ENCODE measurements around the gene MMD2.
"Not testable (repeated sequence)": the region's sequence is repeated elsewhere in the genome, so short reads cannot be mapped to it uniquely, and the experiment has no call there.

Gene MMD2

DNA sequence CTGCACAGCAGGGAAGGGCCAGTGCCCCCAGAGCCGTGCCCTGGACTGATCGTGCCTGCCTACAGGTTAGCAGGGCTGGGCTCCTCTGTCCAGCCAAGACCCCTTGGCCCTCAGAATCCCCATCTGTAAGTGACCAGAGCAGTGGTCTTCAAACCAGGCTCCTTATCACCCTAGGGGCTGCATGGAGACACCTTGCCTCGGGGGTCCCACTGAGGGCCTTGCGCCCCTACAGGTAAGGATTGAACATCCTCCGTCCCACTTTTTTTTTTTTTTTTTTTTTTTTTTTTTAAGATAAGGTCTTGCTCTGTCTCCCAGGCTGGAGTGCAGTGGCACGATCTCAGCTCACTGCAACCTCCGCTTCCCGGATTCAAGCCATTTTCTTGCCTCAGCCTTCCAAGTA lies 42.9 kb downstream of the MMD2 start:
- H3K4me3 ChIP-seq (ENCODE audit: low read length): no peak overlapping the region
- no peaks in the 10 kb centered on the region for H3K36me3 ChIP-seq (ENCODE audit: control insufficient read depth, insufficient read depth, low read length)
- H3K9me3 ChIP-seq (ENCODE audit: control insufficient read depth, low read length): no peaks in the 10 kb centered on the region
- H3K27me3 ChIP-seq (ENCODE audit: control insufficient read depth, insufficient read depth, low read length): no peaks in the 10 kb centered on the region
- no peak overlapping the region for H3K9ac ChIP-seq (ENCODE audit: low read length)
- H3K4me1 ChIP-seq (ENCODE audit: control insufficient read depth, insufficient read depth, low read length): no peaks in the 10 kb centered on the region

DNA sequence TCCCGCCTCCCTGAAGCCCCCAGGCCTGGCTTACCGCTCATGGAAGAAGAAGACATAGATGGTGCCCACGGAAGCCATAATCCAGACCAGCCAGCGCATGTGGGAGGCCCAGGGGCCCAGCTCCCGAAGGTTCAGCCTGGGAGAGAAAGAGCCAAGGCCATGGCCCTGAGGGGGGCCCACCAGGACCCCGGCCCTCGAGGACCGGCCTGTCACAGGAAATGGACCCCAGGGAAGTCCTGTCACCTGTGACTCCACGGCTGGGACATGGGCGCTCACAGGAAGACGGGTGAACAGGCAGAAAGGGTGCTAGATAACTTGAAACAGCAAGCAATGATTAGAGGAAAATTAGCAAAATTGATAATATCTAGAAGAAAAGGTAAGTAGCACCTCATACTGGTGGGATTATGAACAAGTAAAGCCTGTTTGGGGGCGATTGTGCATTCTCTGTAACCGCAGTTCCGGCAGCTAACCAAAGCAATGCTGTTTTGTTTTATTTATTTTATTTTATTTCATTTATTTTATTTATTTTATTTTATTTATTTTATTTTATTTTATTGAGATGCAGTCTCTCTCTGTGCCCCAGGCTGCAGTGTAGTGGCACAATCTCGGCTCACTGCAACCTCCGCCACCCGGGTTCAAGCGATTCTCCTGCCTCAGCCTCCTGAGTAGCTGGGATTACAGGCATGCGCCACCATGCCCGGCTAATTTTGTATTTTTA lies 47.7 kb downstream of the MMD2 start:
- Histone ChIP-seq H3K9ac (ENCODE audit: low read length) (no peak overlapping the region), H3K4me3 (ENCODE audit: low read length) (no peak overlapping the region), H3K4me1 (ENCODE audit: control insufficient read depth, insufficient read depth, low read length) (no peaks in the 10 kb centered on the region), H3K9me3 (ENCODE audit: control insufficient read depth, low read length) (no peaks in the 10 kb centered on the region), H3K27me3 (ENCODE audit: control insufficient read depth, insufficient read depth, low read length) (no peaks in the 10 kb centered on the region), H3K36me3 (ENCODE audit: control insufficient read depth, insufficient read depth, low read length) (no peaks in the 10 kb centered on the region)

DNA sequence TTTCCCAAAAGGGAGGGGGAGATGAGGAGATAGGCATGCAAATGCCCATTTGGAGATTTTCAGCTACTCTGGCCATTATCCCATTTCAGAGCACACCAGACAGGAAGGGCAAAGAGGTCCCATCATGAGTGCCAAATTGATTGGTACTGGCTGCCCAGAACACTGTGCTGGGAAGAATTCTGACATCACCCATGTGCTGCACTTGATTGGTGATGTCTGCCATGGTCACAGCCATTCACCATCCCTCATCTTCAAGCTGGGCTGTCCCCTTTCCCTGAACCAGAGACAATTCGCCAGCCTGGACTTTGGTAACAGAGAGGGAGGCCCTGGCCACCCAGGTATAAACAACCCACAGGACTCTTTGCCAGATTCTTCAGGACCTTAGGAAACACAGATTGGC lies 52.3 kb downstream of the MMD2 start:
- no peak overlapping the region for H3K4me3 ChIP-seq (ENCODE audit: low read length)
- no peaks in the 10 kb centered on the region for H3K36me3 ChIP-seq (ENCODE audit: control insufficient read depth, insufficient read depth, low read length)
- no peak overlapping the region for H3K9ac ChIP-seq (ENCODE audit: low read length)
- H3K4me1 ChIP-seq (ENCODE audit: control insufficient read depth, insufficient read depth, low read length): no peaks in the 10 kb centered on the region
- H3K27me3 ChIP-seq (ENCODE audit: control insufficient read depth, insufficient read depth, low read length): no peaks in the 10 kb centered on the region
- H3K9me3 ChIP-seq (ENCODE audit: control insufficient read depth, low read length): no peaks in the 10 kb centered on the region

DNA sequence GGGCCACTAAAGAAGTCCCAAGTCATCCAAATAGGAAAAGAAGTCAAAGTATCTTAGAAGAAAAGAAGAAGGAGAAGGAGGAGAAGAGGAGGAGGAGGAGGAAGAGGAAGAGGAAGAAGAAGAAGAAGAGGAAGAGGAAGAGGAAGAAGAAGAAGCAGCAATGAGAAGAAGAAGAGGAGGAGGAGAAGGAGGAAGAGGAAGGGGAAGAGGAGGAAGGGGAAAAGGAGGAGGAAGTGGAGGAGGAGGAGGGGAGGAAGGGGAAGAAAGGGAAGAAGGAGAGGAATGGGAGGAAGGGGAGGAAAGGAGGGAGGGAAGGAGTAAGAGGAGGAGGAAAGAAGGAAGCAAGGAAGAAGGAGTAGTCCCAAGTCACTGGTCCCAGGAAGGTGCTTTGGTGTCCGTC lies 53.8 kb downstream of the MMD2 start:
- Histone ChIP-seq H3K27me3 (ENCODE audit: control insufficient read depth, insufficient read depth, low read length) (no peaks in the 10 kb centered on the region), H3K36me3 (ENCODE audit: control insufficient read depth, insufficient read depth, low read length) (no peaks in the 10 kb centered on the region), H3K4me3 (ENCODE audit: low read length) (no peak overlapping the region), H3K4me1 (ENCODE audit: control insufficient read depth, insufficient read depth, low read length) (no peaks in the 10 kb centered on the region), H3K9me3 (ENCODE audit: control insufficient read depth, low read length) (no peaks in the 10 kb centered on the region), H3K9ac (ENCODE audit: low read length) (no peak overlapping the region)

DNA sequence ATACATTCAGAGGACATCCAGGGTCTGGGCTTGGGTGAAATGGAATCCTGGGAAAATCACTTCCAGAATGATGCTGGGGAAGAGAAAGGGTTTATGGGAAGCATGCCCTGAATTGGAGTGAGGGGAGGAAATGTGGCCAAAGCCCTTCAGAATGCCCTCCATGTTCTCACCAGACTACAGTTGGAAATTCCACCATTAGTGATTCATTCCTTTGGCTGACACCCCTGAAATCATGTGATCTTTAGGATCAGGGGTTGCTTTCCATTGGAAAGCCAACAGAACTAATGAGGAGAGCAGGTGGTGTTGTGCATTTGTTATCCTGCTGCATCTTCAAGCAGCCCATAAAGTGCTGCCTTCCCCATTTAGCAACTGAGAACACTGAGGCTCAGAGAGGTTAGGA lies 54.6 kb downstream of the MMD2 start:
- H3K4me1 ChIP-seq (ENCODE audit: control insufficient read depth, insufficient read depth, low read length): no peaks in the 10 kb centered on the region
- H3K9me3 ChIP-seq (ENCODE audit: control insufficient read depth, low read length): no peaks in the 10 kb centered on the region
- no peaks in the 10 kb centered on the region for H3K27me3 ChIP-seq (ENCODE audit: control insufficient read depth, insufficient read depth, low read length)
- no peak overlapping the region for H3K9ac ChIP-seq (ENCODE audit: low read length)
- H3K36me3 ChIP-seq (ENCODE audit: control insufficient read depth, insufficient read depth, low read length): no peaks in the 10 kb centered on the region
- H3K4me3 ChIP-seq (ENCODE audit: low read length): no peak overlapping the region

DNA sequence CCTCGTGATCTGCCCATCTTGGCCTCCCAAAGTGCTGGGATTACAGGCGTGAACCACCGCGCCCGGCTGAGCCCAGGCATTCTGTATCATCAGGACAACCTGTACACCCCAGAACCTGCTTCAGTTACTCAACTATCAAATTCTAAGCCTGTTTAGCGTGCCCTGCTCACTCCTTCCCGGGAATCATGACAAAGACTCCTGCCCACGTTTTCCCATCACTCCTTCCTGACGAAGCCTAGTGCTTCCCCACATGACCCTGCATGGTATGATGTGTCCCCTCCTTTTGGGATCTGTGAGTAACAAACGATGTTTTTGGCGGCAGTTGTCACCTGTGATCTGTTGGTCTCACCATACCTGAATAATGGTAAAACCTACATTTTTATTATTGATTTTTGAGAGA lies 63.2 kb downstream of the MMD2 start:
- no peak overlapping the region for H3K9ac ChIP-seq (ENCODE audit: low read length)
- no peaks in the 10 kb centered on the region for H3K36me3 ChIP-seq (ENCODE audit: control insufficient read depth, insufficient read depth, low read length)
- H3K9me3 ChIP-seq (ENCODE audit: control insufficient read depth, low read length): no peaks in the 10 kb centered on the region
- H3K27me3 ChIP-seq (ENCODE audit: control insufficient read depth, insufficient read depth, low read length): no peaks in the 10 kb centered on the region
- no peak overlapping the region for H3K4me3 ChIP-seq (ENCODE audit: low read length)
- H3K4me1 ChIP-seq (ENCODE audit: control insufficient read depth, insufficient read depth, low read length): no peaks in the 10 kb centered on the region

DNA sequence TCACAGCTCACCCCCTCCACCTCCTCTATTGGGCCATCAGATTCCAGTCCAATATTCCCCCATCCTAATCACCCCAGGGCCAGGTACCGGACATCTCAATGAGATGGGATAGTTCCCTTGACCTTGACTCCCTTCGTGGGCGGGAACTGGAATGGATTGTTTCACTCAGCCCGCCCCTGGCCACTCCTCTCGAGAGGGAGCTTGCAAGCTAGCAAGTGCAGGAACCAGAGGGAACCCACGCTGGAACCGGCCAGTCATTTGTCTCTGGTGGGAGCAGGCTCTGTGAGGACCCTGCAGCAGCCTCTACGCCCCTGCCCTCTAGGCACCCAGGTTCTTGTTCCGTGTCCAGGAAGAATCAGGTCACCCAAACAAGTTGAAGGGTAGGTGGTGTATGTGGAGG lies 64.5 kb downstream of the MMD2 start:
- Histone ChIP-seq H3K27me3 (ENCODE audit: control insufficient read depth, insufficient read depth, low read length) (no peaks in the 10 kb centered on the region), H3K9me3 (ENCODE audit: control insufficient read depth, low read length) (no peaks in the 10 kb centered on the region), H3K4me1 (ENCODE audit: control insufficient read depth, insufficient read depth, low read length) (no peaks in the 10 kb centered on the region), H3K36me3 (ENCODE audit: control insufficient read depth, insufficient read depth, low read length) (no peaks in the 10 kb centered on the region), H3K4me3 (ENCODE audit: low read length) (no peak overlapping the region), H3K9ac (ENCODE audit: low read length) (no peak overlapping the region)

DNA sequence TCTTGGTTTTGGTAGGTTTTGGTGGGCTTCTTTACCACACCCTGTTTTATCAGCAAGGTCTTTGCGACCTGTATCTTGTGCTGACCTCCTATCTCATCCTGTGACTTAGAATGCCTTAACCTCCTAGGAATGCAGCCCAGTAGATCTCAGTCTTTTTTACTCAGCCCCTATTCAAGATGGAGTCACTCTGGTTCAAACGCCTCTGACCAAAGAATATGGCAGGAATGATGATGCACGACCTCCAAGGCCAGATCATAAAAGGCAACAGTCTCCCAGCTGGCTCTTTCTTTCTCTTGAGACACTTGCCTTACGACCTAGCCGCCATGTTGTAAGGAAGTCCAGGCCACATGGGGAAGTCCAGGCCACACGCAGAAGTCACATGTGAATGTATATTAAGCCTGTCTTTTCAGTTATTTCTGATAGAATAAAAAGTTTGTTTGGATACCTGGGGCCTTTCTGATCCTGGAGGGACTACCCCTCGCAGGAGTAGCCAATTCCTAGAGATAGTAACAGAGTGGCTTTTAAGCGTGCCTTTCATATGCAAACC lies 65.0 kb downstream of the MMD2 start:
- Histone ChIP-seq H3K9ac (ENCODE audit: low read length) (no peak overlapping the region), H3K4me3 (ENCODE audit: low read length) (no peak overlapping the region), H3K36me3 (ENCODE audit: control insufficient read depth, insufficient read depth, low read length) (no peaks in the 10 kb centered on the region), H3K9me3 (ENCODE audit: control insufficient read depth, low read length) (no peaks in the 10 kb centered on the region), H3K4me1 (ENCODE audit: control insufficient read depth, insufficient read depth, low read length) (no peaks in the 10 kb centered on the region), H3K27me3 (ENCODE audit: control insufficient read depth, insufficient read depth, low read length) (no peaks in the 10 kb centered on the region)

DNA sequence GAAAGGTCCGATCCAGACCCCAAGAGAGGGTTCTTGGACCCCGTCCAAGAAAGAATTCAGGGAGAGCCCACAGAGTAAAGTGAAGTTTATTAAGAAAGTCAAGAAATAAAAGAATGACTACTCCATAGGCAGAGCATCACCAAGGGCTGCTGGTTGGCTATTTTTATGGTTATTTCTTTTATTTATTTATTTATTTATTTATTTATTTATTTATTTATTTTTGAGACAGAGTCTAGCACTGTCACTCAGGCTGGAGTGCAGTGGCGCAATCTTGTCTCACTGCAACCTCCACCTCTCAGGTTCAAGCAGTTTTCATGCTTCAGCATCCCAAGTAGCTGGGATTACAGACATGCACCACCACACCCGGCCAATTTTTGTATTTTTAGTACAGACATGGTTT lies 65.8 kb downstream of the MMD2 start:
- H3K36me3 ChIP-seq (ENCODE audit: control insufficient read depth, insufficient read depth, low read length); H3K4me1 ChIP-seq (ENCODE audit: control insufficient read depth, insufficient read depth, low read length); H3K27me3 ChIP-seq (ENCODE audit: control insufficient read depth, insufficient read depth, low read length); H3K4me3 ChIP-seq (ENCODE audit: low read length); H3K9ac ChIP-seq (ENCODE audit: low read length); H3K9me3 ChIP-seq (ENCODE audit: control insufficient read depth, low read length): not testable (repeated sequence)

DNA sequence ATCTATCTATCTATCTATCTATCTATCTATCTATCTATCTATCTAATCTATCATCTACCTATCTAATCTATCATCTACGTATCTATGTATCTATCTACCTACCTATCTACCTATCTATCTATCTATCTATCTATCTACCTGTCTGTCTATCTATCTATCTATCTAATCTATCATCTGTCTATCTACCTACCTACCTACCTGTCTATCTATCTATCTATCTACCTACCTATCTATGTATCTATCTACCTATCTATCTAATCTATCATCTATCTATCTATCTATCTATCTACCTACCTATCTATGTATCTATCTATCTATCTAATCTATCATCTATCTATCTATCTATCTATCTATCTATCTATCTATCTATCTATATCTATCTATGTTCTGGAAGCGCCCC lies 67.5 kb downstream of the MMD2 start:
- H3K4me1 ChIP-seq (ENCODE audit: control insufficient read depth, insufficient read depth, low read length); H3K4me3 ChIP-seq (ENCODE audit: low read length); H3K9me3 ChIP-seq (ENCODE audit: control insufficient read depth, low read length); H3K9ac ChIP-seq (ENCODE audit: low read length); H3K36me3 ChIP-seq (ENCODE audit: control insufficient read depth, insufficient read depth, low read length); H3K27me3 ChIP-seq (ENCODE audit: control insufficient read depth, insufficient read depth, low read length): not testable (repeated sequence)

DNA sequence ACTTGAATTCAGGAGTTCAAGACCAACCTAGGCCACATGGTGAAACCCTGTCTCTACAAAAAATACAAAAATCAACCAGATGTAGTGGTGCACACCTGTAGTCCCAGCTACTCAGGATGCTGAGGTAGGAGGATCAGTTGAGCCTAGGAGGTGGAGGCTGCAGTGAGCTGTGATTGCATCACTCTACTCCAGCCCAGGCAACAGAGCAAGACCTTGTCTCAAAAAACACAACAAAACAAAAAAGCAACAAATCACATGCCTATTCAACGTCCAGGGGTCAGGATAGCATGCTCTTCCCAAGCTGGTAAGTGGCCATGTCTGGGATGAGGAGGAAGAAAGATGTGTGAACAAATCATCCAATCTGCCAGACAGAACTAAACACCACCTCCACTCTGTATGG lies 69.3 kb downstream of the MMD2 start:
- Histone ChIP-seq H3K9ac (ENCODE audit: low read length) (no peak overlapping the region), H3K4me3 (ENCODE audit: low read length) (no peak overlapping the region), H3K4me1 (ENCODE audit: control insufficient read depth, insufficient read depth, low read length) (no peaks in the 10 kb centered on the region), H3K27me3 (ENCODE audit: control insufficient read depth, insufficient read depth, low read length) (peaks cover 3% of the 10 kb centered on the region), H3K36me3 (ENCODE audit: control insufficient read depth, insufficient read depth, low read length) (no peaks in the 10 kb centered on the region), H3K9me3 (ENCODE audit: control insufficient read depth, low read length) (no peaks in the 10 kb centered on the region)

DNA sequence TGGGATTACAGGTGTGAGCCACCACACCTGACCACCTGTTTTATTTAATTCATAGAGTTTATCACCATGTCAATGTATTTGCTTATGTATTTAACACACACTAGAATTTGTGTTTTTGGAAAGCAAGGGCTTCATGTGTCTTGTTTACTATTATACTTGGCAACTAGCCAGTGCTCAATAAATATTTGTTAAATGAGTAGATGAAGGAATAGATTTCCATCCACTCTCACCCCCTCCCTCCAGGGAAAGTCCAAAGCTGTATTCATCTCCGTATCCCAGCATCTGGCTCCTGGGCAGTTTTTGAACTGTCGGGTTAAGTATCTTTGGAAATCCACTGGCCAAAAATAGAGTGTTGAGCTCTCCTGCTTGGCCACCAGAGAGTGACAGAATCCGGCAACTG lies 70.8 kb downstream of the MMD2 start:
- no peak overlapping the region for H3K9ac ChIP-seq (ENCODE audit: low read length)
- H3K4me3 ChIP-seq (ENCODE audit: low read length): no peak overlapping the region
- H3K27me3 ChIP-seq (ENCODE audit: control insufficient read depth, insufficient read depth, low read length): peaks cover 11% of the 10 kb centered on the region
- no peaks in the 10 kb centered on the region for H3K4me1 ChIP-seq (ENCODE audit: control insufficient read depth, insufficient read depth, low read length)
- H3K36me3 ChIP-seq (ENCODE audit: control insufficient read depth, insufficient read depth, low read length): no peaks in the 10 kb centered on the region
- H3K9me3 ChIP-seq (ENCODE audit: control insufficient read depth, low read length): no peaks in the 10 kb centered on the region

DNA sequence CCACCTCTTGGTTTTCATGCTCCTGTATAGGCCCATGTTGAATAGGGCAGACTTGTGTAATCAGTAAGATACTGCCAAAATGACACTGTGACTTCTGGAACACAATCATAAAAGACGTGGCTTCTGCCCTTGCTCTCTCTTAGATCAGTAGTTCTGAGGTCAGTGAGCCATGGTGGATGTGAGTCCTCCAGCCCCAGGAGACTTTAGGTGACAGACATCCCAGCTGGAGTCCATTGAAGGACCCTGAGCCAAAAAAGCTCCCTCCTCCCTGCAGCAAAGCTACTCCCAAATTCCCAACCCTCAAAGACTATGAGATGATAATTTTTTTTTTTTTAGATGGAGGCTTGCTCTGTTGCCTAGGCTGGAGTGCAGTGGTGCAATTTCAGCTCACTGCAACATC lies 72.3 kb downstream of the MMD2 start:
- no peak overlapping the region for H3K4me3 ChIP-seq (ENCODE audit: low read length)
- H3K4me1 ChIP-seq (ENCODE audit: control insufficient read depth, insufficient read depth, low read length): peaks cover 5% of the 10 kb centered on the region
- no peaks in the 10 kb centered on the region for H3K9me3 ChIP-seq (ENCODE audit: control insufficient read depth, low read length)
- H3K36me3 ChIP-seq (ENCODE audit: control insufficient read depth, insufficient read depth, low read length): no peaks in the 10 kb centered on the region
- peaks cover 26% of the 10 kb centered on the region for H3K27me3 ChIP-seq (ENCODE audit: control insufficient read depth, insufficient read depth, low read length)
- no peak overlapping the region for H3K9ac ChIP-seq (ENCODE audit: low read length)
